HG03571 (cell line): ENCODE results near the gene SEMA3F.

ENCODE experiments used
- ATAC-seq: cut with Tn5 transposase; IDR thresholded peaks from one replicate; pipeline ENCODE4 v1.9.1; 2021; ENCODE audit not compliant: unreplicated experiment

The SEMA3F gene

DNA sequence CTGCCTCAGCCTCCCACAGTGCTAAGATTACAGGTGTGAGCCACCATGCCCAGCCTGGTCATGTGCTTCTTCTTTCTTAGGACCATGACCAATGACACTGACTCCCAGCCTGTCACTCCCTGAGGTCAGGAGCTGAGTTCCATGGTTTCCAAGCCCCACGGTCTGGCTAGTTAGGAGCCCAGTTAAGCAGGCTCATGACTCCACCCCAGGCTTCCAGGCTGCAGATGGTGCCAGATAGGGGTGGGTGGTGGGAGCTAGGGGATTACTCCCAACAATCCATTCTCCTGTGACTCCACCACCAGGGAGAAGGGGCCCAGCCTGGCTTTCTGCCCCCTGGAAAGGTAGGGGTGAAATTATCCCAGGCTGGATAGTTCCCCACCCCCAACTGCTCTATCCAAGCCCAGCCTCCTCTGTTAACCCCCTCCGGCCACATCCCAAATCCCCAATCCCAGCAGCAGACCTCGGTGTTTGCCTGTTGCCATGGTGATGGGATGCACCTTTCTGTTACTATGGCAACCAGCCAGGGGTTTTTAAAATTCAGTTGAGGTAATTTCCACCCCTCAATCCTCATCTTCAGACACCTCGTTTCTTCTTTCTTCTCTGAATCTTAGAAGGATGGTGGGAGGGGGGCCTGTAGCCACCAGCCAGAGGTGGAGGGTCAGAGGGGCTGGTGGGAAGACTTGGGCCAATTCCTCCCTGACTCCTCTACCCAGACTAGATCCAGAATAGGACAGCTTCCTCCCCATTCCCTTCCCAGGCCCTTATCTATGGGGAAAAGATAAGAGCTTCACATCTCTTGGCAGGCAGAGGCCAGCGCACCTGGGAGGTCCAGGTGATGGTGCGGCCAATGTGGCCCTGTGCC is 22.5 kb upstream of the SEMA3F start:
- no peak for ATAC-seq

DNA sequence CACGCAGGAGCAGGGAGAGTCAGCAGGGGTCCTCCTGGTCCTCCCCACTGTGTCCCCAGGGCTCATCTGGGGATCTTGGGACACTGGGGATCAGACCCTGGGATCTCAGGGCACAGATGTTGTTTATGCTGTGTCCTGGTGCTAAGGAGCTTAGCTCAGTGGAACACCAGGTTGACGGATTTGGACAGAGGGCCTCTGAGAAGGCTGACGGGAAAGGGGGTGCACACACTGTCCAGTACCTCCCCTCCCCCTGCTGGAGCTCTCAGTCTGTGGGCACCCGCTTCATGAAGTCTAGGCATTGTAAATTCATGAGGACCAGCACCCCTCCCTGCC is 21.9 kb upstream of the SEMA3F start:
- ATAC-seq: no peak

DNA sequence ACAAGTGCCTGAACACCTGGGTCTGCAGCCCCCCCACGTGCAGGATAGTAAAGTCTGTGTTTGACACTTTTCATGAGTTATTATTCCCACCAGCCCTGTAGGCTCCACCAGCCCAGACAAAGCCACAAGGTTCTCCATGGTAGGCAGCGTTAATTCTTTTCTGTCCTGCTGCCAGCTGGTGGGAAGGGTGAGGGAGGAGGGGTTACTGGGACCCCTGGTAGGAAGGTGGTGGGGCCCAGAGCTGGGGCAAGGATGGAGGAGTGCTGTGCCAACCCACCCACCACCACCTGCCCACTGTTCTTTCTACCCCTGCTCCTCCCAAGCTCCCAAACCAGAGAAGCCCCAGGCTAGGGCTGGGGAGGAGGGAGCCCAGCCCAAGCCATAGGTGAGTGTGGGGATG is 20.8 kb upstream of the SEMA3F start:
- ATAC-seq: no peak

DNA sequence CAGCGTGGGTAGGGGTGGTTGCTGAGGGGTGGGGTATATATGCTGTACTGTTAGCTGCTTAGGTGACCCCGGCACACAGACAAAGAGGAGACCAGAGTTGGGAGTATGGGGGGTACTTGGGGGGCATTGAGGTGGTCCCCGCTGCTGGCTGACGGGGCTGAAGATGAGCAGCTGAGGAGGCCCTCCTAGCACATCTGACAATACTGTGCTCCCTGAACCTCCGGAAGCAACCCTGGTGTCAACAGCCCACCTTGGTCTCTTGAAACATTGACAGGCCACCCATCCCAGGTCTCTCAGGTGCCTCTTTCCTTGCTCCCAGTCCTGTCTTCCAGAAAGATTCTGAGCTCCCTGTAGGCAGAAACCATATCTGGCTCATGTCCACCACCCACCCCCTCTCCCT is 19.2 kb upstream of the SEMA3F start:
- no peak for ATAC-seq

DNA sequence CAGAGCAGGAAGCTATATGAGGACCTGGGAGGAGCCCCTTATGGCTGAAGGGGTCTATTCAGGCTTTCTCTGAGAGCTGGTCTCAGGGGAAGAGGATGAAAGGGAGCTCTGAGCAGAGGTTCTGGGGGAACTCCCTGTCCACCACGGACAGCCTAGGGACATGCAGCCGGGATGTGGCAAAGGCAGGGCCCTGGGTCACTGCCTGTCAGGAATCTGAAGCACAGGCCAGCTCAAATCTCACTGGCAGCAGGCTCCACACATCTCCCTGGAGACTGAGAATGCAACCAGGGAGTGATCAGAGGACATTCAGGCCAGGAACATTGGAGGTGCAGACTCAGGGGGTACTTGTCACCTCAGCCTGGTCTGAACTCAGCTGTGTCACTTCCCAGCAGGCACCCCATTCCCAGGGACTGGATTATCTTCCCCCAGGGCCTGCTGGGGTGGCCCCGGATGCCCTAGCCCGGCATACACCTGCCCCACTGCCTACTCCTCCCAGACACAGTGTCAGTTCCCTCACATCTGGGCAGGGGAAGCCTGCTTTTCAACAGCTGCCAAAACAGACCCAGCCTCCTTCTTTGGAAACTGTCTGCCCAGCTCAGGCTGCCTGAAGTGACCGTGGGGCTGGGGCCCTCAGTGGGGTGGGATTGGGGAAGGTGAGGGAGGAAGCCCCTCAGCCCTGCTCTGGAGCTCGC is 18.3 kb upstream of the SEMA3F start:
- no peak for ATAC-seq

DNA sequence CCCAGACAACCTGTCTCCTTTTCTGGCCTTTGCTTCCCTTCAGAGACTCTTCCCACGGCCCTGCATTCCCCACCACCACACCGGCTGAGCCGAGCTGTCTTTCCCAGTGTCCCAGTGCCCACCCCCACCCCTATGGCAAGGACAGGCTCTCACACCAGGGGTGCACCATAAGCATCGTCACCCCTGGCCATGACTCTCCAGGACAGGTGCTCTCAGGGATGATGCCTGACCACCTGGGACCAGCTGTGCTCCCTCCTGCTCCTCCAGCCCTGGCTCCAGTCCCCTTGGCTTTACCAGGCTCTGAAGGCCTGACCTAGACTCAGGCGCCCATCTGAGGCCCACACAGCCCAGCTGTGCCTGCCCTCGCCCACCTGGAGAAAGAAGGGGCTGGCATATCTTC is 17.6 kb upstream of the SEMA3F start:
- ATAC-seq: no peak

DNA sequence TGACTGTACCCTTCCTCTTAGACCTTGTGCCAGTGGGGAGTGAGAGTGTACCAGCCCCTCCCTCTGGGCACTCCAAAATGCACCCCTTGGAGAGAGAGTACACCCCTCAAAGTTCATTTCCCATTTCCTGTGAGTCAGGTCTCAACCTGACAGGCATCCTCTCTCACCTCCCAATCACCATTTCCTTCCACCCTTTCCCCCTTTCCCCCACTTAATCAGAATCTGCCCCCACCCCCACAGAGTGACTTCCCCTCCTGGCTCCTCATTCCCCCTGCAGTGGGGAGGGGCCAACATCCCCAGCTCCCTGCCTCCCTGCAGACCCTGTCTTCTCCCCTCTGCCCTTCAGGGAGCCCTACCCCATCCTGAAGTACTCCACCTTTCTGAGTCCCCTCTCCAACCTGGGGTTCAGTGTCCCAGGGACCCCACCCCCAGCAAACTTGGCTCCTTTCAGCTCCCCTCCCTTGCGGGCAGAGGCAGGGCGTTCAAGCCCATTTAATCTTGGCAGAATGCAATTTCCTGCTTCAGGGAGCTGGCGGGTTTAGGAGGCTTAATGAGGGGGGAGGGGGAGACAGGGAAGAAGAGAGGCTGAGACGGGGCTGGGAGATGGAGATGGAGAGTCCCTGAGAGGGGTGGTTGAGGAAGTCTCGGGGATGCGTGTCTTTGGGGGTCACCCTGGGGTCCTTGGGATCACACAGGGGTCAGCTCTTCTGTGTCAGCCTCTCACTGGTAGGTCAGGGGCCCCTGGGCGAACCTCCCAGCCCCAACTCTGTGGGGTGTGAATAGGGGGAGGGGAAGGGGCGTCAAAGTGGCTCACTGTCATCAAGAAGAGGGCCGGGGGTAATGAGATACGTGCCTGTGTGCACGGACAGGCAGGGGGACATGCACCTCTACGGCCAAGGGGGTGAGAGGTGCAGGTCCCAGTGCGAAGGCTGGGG is 16.6 kb upstream of the SEMA3F start:
- no peak for ATAC-seq

DNA sequence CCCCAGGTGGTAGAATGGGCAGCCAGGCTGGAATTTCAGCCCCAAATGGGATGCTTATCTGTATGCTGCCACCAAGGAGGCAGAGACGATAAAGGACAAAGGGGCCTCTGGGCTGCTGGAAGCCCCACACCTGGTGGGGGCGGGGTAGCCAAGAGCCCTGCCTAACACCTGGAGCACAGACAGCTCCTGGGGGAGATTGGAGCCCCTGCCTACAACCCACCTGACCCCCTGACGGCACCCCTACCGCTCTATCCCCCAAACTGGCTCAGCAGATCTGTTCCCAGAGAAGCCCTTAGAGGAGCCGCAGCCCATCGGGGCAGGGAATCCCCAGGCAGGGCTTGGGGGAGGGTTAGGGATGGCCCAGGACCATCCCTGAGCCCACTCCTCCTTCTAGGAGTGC is 15.8 kb upstream of the SEMA3F start:
- no peak for ATAC-seq

DNA sequence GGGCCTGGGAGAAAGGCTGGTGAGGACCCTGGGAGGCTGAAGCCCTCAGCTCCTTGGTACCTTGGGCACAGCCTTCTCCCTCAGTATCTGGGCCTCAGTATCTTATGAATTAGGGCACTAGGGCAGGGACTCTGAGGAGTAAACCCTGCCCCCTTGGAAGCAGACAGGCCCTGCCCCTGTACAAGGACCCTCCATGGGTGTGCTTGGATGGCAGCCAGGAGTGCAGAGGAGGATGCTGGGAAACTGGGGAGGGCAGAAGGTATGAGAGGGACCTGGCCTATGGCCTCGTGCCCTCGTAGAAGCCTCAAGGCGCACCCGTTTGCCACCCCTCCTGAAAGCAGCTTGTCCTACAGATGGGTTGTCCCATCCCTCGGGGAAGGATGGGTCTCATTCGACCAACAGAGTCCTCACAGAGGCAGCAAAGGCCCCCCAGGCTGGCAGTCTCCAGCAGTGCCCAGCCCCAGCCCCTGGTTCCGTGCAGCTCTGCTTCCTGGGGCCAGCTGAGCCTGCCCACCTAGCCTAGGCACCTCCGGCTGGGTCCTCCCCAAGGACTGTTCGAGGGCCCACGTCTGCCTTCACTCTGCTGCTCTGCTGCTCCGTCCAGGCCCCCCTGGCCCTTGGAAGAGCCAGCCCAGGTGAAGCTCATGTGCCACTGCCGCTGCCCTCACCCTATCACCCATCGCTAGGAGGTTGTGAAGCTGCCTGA is 15.3 kb upstream of the SEMA3F start:
- no peak for ATAC-seq

DNA sequence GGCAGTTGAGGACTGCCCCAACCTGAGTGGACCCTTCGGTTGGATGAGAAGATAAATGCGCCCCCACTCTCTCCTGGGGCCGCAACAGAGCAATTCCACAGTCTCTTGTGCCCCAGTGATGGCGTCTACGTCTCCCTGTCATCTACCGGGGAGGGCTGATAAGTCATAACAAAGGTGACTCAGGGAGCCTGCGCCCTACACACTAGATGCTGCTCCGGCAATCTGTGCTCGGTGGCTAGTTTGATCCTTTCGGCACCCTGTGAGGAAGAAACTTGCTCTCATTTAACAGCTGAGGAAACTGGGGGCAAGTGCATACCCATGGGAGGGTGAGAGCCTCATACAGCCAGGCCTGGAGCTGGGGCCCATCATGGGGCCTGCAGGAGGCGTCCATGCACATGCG is 14.1 kb upstream of the SEMA3F start:
- ATAC-seq: no peak

DNA sequence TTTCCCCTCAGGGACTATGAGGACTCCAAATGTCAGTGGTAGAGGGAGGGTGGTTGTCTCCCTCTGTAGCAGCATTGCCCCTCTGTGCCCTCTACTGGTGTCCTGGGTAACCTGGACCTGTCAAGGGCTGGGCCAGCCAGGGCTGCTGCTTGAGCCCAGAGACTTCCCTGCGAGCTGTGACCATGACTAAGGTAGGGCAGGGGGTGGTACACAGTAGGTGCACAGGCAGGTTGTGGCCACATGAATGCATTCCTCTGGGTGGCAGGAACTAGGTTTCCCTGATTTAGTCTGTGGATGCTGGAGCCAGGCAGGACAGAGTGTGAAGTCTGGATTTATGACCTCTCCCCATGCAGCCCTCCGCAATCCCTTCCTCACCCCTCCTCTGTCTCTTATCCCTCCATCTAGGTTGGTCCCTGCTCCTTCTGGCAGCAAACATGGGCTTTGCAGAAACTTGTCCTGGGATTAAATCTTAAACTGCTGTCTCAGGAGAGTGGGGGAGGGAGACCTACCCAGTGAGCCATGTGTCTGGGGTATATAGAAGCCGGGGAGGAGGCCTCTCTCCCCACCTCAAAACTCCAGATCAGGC is 8.7 kb upstream of the SEMA3F start:
- no peak for ATAC-seq

DNA sequence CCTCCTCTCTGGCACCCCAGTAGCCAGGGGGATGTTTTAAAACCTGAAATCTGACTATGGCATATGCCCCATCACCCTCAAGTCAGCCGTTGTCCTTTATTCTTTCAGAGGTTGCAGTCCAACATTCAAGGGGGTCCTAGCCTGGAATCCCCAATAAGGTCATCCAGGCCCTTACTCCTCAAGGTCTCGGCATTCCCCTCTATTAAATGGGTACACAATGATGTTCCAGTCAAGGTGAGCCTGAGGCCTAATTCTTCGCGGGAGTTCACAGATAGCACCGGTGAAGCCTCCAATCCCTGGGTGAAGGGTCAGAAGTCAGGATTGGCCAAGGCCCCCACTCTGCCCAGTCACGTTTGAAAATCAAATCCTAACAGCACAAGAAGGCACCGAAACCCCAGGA is 8.1 kb upstream of the SEMA3F start:
- no peak for ATAC-seq

DNA sequence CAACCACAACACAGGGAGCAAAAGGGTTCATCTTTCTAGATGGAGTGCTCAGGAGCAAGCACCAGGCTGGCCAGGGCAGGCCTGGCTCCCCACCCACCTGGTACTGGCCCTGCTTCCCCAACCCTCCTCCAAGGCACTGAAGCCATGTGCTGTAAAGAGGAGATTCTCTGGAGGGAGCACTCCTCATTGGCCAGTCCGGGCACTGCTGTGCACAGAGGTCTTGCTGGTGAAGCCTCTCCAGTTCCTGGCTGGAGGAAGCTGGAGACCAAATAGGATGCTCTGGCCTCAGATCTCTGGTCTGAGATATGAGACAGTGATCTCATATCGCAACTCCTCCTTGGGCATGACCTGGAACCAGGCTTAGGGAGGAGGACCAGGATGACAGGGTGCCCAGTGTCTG is 7.7 kb upstream of the SEMA3F start:
- ATAC-seq: no peak

DNA sequence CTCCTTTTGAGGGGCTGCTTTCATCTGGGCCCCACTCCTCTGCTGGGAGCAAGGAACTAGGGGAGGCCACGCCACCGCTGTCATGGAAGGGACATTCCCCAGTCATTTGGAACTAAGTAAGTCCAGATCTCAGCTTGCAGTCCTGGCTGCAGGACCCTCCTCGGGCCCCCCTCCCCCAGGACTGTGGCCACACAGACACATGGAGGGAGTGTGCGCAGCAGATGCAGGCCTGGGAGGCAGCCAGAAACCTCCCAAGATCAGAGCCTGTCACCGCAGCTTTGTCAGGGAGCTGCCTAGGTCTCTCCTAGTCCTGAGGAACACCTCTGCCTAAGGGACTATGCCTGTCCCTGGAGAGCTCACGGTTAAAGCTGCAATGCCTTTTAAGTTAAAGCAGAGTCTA is 7.3 kb upstream of the SEMA3F start:
- ATAC-seq: no peak

DNA sequence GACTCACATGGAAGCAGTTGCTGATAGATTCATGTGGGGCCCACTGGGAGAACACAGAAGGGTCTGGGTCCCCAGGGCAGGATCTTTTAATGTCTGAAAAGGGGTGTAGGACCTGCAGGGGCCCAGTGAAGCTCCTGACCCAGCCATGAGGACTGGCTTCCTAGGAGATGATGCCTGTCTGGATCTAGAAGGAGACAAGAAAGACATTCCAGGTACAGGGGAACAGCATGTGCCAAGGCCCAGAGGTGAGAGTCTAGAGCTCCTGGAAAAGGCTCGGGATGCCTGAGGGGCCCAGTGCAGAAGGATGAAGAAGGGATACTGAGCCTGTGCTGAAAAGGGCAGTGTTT is 4.7 kb upstream of the SEMA3F start:
- ATAC-seq: no peak

DNA sequence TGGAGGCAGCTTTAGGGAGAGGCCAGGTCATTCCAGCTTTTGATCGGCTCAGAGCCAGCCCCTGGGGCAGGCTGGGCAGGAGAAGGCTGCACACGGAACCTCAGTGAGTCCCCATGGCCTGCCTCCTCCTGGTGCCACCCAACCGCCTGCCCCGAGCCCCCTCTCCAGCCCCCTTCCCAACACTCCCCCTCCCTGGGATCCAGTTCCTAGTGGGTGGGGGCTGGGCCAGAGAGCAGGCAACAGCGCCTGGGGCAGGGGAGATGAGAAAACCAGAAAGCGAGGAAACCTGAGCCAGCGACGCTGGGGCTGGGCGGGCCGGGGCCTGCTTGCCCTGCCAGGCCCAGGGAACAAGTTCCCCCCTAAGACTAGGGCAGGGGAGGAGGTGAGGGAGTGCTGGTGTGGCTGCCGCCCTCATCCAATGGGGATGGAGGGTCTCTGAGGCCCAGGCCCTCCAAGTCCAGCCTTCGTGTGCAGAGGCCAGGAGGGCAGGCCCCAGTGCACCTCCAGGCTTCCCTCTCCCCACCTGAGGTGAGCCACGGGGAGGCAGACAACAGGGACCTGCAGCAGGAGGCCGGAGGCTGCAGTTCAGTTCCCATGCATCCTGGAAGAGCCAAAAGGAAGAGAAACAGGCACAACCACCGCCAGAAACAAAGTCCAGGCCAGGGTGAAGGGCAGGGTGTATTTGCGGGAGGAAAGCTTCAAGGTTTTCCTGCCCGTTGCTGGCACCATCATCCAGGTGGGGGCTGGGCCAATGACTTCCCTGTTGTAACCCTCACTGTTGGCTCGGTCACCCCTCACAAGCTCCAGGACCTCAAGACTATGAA is 4.0 kb upstream of the SEMA3F start:
- ATAC-seq: no peak

DNA sequence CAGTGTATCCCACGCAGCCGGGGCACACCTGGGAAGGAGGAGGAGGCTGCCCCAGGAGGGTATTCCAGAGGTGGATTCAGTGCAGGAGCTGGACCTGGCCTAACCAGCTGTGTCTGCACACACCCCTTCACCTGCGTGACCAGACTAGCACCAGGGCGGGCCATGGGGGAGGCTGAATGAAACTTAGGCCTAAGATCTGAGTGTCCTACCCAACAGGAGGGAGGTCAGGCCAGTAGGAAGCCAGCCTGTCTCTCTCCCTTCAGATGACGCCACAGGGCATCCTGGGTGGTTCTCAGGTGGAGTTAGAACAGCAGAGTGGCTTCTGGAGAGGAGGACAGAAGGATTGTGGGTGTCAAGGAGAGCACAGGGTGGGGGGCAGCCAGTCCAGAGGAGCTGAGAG is 3.4 kb upstream of the SEMA3F start:
- ATAC-seq: no peak

DNA sequence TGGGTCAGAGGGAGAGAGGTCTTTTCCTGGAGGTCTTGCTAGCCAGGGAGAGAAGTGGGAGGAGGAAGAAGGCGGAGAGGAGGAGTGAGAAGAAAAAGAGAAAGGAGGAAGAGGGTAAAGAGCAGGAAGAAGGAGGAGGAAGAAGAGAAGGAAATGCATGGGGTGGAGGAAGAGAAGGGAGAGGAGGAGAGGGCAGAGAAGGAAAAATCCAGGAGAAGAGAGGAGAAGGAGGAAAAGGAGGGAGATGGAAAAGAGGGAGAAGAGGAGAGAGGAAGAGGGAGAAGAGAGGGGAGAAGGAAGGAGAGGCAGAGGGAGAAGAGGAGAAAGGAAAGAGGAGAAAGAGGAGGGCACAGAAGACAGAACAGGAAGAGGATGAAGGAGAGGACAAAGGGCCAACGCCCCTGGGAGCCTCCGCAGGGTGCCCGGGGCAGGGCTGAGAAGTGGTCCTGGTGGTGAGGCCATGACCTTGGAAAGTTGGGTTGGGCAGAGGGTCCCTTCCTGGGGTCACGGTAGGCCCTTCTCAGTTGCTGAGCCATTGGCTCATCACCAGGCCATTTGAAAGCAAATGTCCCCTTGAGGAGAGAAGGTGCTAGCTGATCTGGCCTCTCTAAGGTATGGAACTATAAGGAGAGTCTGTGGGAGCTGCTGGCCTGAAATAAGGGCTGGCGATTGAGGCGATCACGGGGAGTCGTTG is 1.2 kb upstream of the SEMA3F start:
- ATAC-seq: peak; percentile 5

DNA sequence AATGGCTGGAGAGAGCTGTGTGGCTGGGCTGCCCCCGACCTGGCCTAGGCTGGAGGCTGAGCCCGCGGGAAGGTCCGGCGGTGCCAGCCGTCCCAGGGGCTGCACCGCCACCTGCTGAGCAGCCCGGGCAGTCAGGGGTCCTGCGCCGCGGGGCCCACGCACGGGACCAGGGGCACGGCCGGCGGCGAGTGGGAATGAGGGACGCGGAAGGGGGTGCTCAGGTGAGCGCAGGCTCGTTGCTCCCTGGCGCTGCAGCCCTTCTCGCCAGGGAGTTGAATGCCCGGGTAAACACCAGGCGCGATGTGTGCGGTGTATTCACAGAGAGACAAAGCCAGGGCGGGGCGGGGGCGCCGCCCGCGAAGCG is 666 bp upstream of the SEMA3F start:
- peak; percentile 12 for ATAC-seq
